Hepatocyte (in vitro differentiated cells): ENCODE data around the gene ITGBL1.

Experiments used
- EZH2 ChIP-seq: fragments of 200-600 bp; sonication (generic); IDR thresholded peaks from 2 replicates; pipeline ENCODE4 v1.6.1; 2016; ENCODE audit warnings: antibody characterized with exemption, mild to moderate bottlenecking, borderline replicate concordance
- TF ChIP-seq, protein P1 (sequence below): fragments of 200-600 bp; sonication (generic); IDR thresholded peaks from 2 replicates; pipeline ENCODE4 v1.5.1; 2016; ENCODE audit warnings: antibody characterized with exemption, mild to moderate bottlenecking; ENCODE audit not compliant: poor library complexity

DNA sequence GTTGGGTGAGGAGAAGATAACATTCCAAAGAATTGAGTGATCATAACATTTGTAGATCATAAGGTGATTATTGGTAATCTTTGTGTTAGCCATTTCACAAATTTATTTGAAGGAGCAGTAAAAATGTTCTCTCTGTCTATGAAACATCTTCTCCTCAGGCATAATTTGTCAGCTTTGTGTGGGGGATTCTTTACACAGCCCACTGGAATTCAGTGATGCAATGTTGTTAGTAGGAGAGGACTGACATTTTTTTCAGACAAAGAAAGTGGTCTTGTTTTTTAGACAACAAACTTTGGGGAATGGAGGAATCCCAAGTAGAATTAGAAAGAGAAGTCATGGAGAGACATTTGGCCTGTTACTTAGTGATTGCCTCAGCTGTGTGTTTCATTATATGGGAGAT lies 100.3 kb downstream of the ITGBL1 start:
- no peak for TF ChIP-seq EZH2
- TF ChIP-seq, protein P1, sequence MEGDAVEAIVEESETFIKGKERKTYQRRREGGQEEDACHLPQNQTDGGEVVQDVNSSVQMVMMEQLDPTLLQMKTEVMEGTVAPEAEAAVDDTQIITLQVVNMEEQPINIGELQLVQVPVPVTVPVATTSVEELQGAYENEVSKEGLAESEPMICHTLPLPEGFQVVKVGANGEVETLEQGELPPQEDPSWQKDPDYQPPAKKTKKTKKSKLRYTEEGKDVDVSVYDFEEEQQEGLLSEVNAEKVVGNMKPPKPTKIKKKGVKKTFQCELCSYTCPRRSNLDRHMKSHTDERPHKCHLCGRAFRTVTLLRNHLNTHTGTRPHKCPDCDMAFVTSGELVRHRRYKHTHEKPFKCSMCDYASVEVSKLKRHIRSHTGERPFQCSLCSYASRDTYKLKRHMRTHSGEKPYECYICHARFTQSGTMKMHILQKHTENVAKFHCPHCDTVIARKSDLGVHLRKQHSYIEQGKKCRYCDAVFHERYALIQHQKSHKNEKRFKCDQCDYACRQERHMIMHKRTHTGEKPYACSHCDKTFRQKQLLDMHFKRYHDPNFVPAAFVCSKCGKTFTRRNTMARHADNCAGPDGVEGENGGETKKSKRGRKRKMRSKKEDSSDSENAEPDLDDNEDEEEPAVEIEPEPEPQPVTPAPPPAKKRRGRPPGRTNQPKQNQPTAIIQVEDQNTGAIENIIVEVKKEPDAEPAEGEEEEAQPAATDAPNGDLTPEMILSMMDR, result no peak
